IMR-90 (cell line): ENCODE data around the gene CLDN9. TPM values are rescaled to one million over a fixed set of nuclear protein-coding genes. Genes with fewer than 3 reads are reported as not detected.

Experiments
- ATAC-seq: fragments of 200-7000 bp; cut with Tn5 transposase; 2 replicates; pipeline ENCODE4 v1.9.1; 2020; ENCODE audit warnings: low read depth, mild to moderate bottlenecking, moderate library complexity
- BruUV-seq: library from RNA; stranded (reverse); fragments of 400-500 nt; replicated peaks from 2 replicates; lab custom pipeline; 2021; lab: Mats Ljungman, UMichigan
- CTCF ChIA-PET: fragments of 300-600 bp; formaldehyde crosslinking; extraction: SDS; loops from one replicate; lab custom pipeline; 2021; ENCODE audit warnings: antibody characterized with exemption; lab: Yijun Ruan, JAX
- POLR2A ChIA-PET: fragments of 300-600 bp; sonication (Branson Sonifier 250); formaldehyde crosslinking; loops from one replicate; lab custom pipeline; 2022; ENCODE audit warnings: antibody characterized with exemption; ENCODE audit not compliant: unreplicated experiment; lab: Charles Lee
- DNase-seq: peaks from one replicate; pipeline ENCODE4 v3.0.0; 2013
- H2AFZ ChIP-seq: replicated peaks from 2 replicates; pipeline ENCODE3; 2013; ENCODE audit warnings: low read length, mild to moderate bottlenecking; ENCODE audit not compliant: poor library complexity
- H2AK5ac ChIP-seq: 2 replicates; pipeline ENCODE4 v1.6.1; 2013; ENCODE audit warnings: low read depth, low read length, inconsistent platforms
- H2AK9ac ChIP-seq: replicated peaks from 2 replicates; pipeline ENCODE3; 2013; ENCODE audit warnings: mild to moderate bottlenecking, low read depth, low read length, moderate library complexity; ENCODE audit not compliant: poor library complexity
- H2BK120ac ChIP-seq: 2 replicates; pipeline ENCODE4 v1.6.1; 2013; ENCODE audit warnings: low read depth, low read length, inconsistent platforms
- H2BK15ac ChIP-seq: 3 replicates; pipeline ENCODE4 v1.6.1; 2013; ENCODE audit warnings: low read depth, low read length, inconsistent platforms
- H2BK20ac ChIP-seq: 2 replicates; pipeline ENCODE4 v1.6.1; 2013; ENCODE audit warnings: low read depth, mild to moderate bottlenecking, inconsistent platforms, low read length, moderate library complexity
- H2BK5ac ChIP-seq: 2 replicates; pipeline ENCODE4 v1.6.1; 2013; ENCODE audit warnings: mild to moderate bottlenecking, low read depth, low read length, inconsistent platforms; ENCODE audit not compliant: poor library complexity, severe bottlenecking
- H3K14ac ChIP-seq: replicated peaks from 2 replicates; pipeline ENCODE4 v1.6.1; 2013; ENCODE audit warnings: low read depth, low read length, inconsistent platforms
- H3K18ac ChIP-seq: 2 replicates; pipeline ENCODE4 v1.6.1; 2013; ENCODE audit warnings: low read depth, low read length, control low read depth
- H3K23ac ChIP-seq: 2 replicates; pipeline ENCODE4 v1.6.1; 2013; ENCODE audit warnings: low read depth, low read length, inconsistent platforms
- H3K27ac ChIP-seq: 2 replicates; pipeline ENCODE4 v1.5.1; 2013; ENCODE audit warnings: mild to moderate bottlenecking, control low read depth, low read length; ENCODE audit not compliant: insufficient read depth
- H3K27me3 ChIP-seq: 2 replicates; pipeline ENCODE4 v1.6.1; 2013; ENCODE audit warnings: low read length; ENCODE audit not compliant: control insufficient read depth, insufficient read depth
- H3K36me3 ChIP-seq: 2 replicates; pipeline ENCODE4 v1.6.1; 2013; ENCODE audit warnings: low read length, mixed read lengths; ENCODE audit not compliant: control insufficient read depth, insufficient read depth
- H3K4ac ChIP-seq: 2 replicates; pipeline ENCODE4 v1.6.1; 2013; ENCODE audit warnings: low read depth, low read length, inconsistent platforms
- H3K4me1 ChIP-seq: 2 replicates; pipeline ENCODE4 v1.6.1; 2013; ENCODE audit warnings: low read length, mixed read lengths; ENCODE audit not compliant: control insufficient read depth, insufficient read depth
- H3K4me2 ChIP-seq: 2 replicates; pipeline ENCODE4 v1.6.1; 2013; ENCODE audit warnings: low read depth, mild to moderate bottlenecking, control low read depth, low read length, moderate library complexity
- H3K4me3 ChIP-seq: 2 replicates; pipeline ENCODE4 v1.5.1; 2013; ENCODE audit warnings: low read depth, mild to moderate bottlenecking, control low read depth, low read length, moderate library complexity; ENCODE audit not compliant: insufficient read depth
- H3K56ac ChIP-seq: 2 replicates; pipeline ENCODE4 v1.6.1; 2013; ENCODE audit warnings: low read length, inconsistent platforms; ENCODE audit not compliant: insufficient read depth; ENCODE audit errors: extremely low read depth
- H3K79me1 ChIP-seq, 2 experiments: 2 replicates each; pipeline ENCODE4 v1.6.1; 2013; ENCODE audit warnings: low read length in 2 of 2, inconsistent platforms in 1 of 2, low read depth in 1 of 2
- H3K9ac ChIP-seq: 2 replicates; pipeline ENCODE4 v1.6.1; 2013; ENCODE audit warnings: low read depth, low read length, control low read depth
- H3K9me1 ChIP-seq: 2 replicates; pipeline ENCODE4 v1.6.1; 2013; ENCODE audit warnings: low read length, inconsistent platforms; ENCODE audit not compliant: insufficient read depth
- H3K9me3 ChIP-seq: 2 replicates; pipeline ENCODE4 v1.6.1; 2013; ENCODE audit warnings: low read length; ENCODE audit not compliant: control insufficient read depth, insufficient read depth
- H4K20me1 ChIP-seq: 2 replicates; pipeline ENCODE4 v1.6.1; 2013; ENCODE audit warnings: low read length, inconsistent platforms; ENCODE audit not compliant: insufficient read depth
- H4K5ac ChIP-seq: 2 replicates; pipeline ENCODE4 v1.6.1; 2013; ENCODE audit warnings: mild to moderate bottlenecking, low read depth, low read length, control low read depth
- H4K8ac ChIP-seq, 2 experiments: 2 replicates each; pipeline ENCODE4 v1.6.1; 2013; ENCODE audit warnings: low read depth in 2 of 2, low read length in 2 of 2, control low read depth in 1 of 2, inconsistent platforms in 1 of 2
- H4K91ac ChIP-seq: 2 replicates; pipeline ENCODE4 v1.6.1; 2013; ENCODE audit warnings: low read depth, low read length, inconsistent platforms; ENCODE audit not compliant: insufficient read depth
- CEBPB ChIP-seq: IDR thresholded peaks from 2 replicates; pipeline ENCODE4 v1.6.1; 2012; ENCODE audit warnings: low read depth, low read length, improper control_type of control experiment
- CHD1 ChIP-seq: IDR thresholded peaks from 2 replicates; pipeline ENCODE4 v1.6.1; 2012; ENCODE audit warnings: low read depth, low read length, improper control_type of control experiment
- FOS ChIP-seq: fragments of 150-350 bp; IDR thresholded peaks from 2 replicates; pipeline ENCODE4 v1.6.1; 2016; ENCODE audit warnings: low read depth, low read length
- MAFK ChIP-seq: IDR thresholded peaks from 2 replicates; pipeline ENCODE4 v1.6.1; 2012; ENCODE audit warnings: low read depth, low read length, improper control_type of control experiment
- MAZ ChIP-seq: IDR thresholded peaks from 2 replicates; pipeline ENCODE4 v1.6.1; 2012; ENCODE audit warnings: low read depth, mild to moderate bottlenecking, low read length, improper control_type of control experiment, moderate library complexity, borderline replicate concordance
- MXI1 ChIP-seq: IDR thresholded peaks from 2 replicates; pipeline ENCODE4 v1.6.1; 2012; ENCODE audit warnings: low read depth, mild to moderate bottlenecking, low read length, moderate library complexity, borderline replicate concordance
- NFE2L2 ChIP-seq: fragments of 150-350 bp; IDR thresholded peaks from 2 replicates; pipeline ENCODE4 v1.6.1; 2016; ENCODE audit warnings: low read depth, mild to moderate bottlenecking, low read length
- POLR2A ChIP-seq: IDR thresholded peaks from 2 replicates; pipeline ENCODE4 v1.6.1; 2012; ENCODE audit warnings: mild to moderate bottlenecking, low read depth, low read length
- RAD21 ChIP-seq: IDR thresholded peaks from 2 replicates; pipeline ENCODE4 v1.6.1; 2012; ENCODE audit warnings: low read length, improper control_type of control experiment
- RCOR1 ChIP-seq: IDR thresholded peaks from 2 replicates; pipeline ENCODE4 v1.6.1; 2012; ENCODE audit warnings: mild to moderate bottlenecking, low read length, improper control_type of control experiment; ENCODE audit not compliant: insufficient replicate concordance
- RFX5 ChIP-seq: IDR thresholded peaks from 2 replicates; pipeline ENCODE4 v1.8.0; 2012; ENCODE audit warnings: low read depth, mild to moderate bottlenecking, low read length, moderate library complexity
- SMC3 ChIP-seq: fragments of 150-350 bp; IDR thresholded peaks from 2 replicates; pipeline ENCODE4 v1.6.1; 2016; ENCODE audit warnings: low read depth, mild to moderate bottlenecking, antibody characterized with exemption, low read length, moderate library complexity
- WGBS, 2 experiments: methylation state at CpG; one replicate each; pipeline versions ENCODE4 v1.1.5 to v1.1.7; 2013; ENCODE audit warnings: missing lambda C conversion rate in 2 of 2; ENCODE audit not compliant: insufficient read length in 1 of 2; ENCODE audit errors: extremely low coverage in 2 of 2; 5-methylcytosine and 5-hydroxymethylcytosine counted together
- dilution Hi-C: fragments of 300-500 bp; cut with HindIII; formaldehyde crosslinking; loops from one replicate; pipeline ENCODE4 v1.14.3; 2018; ENCODE audit warnings: low sequenced_read_pairs; ENCODE audit not compliant: unreplicated experiment
- in situ Hi-C: fragments of 300-500 bp; cut with MboI; formaldehyde crosslinking; loops from 3 replicates; pipeline ENCODE4 v1.14.3; 2019; ENCODE audit warnings: low sequenced_read_pairs, inconsistent platforms, mixed read lengths
- intact Hi-C: fragments of 100-400 bp; cut with micrococcal nuclease; formaldehyde crosslinking; loops from 2 replicates; pipeline ENCODE4 v1.10.0; 2022
- polyA plus RNA-seq, 3 experiments: library from polyadenylated mRNA; depleted of rRNA; stranded (reverse); fragments of >200 nt; gene quantifications; 2 replicates each; pipeline ENCODE4 v1.2.3, GENCODE V29; 2012; ENCODE audit warnings: low replicate concordance in 1 of 3
- total RNA-seq: library from RNA; depleted of rRNA; stranded (reverse); fragments of >200 nt; gene quantifications from 2 replicates; pipeline ENCODE4 v1.2.3, GENCODE V29; 2012
- TF ChIP-seq, protein P1 (sequence below): fragments of 150-350 bp; IDR thresholded peaks from 2 replicates; pipeline ENCODE4 v1.6.1; 2016; ENCODE audit warnings: low read depth, mild to moderate bottlenecking, low read length, moderate library complexity, borderline replicate concordance
- TF ChIP-seq, protein P2 (sequence below): conservative IDR thresholded peaks from 2 replicates; pipeline ENCODE4 v1.5.1; 2012; ENCODE audit warnings: mild to moderate bottlenecking, low read depth, low read length, improper control_type of control experiment
- TF ChIP-seq, protein P3 (sequence below): fragments of 150-350 bp; IDR thresholded peaks from 2 replicates; pipeline ENCODE4 v1.6.1; 2017; ENCODE audit warnings: mild to moderate bottlenecking, antibody characterized with exemption, low read length, low read depth

Gene CLDN9
- total and polyA plus RNA-seq, 2 of the 4 experiments (the other 2 are of a cell fraction) = 0.05 TPM; not detected in 1

DNA sequence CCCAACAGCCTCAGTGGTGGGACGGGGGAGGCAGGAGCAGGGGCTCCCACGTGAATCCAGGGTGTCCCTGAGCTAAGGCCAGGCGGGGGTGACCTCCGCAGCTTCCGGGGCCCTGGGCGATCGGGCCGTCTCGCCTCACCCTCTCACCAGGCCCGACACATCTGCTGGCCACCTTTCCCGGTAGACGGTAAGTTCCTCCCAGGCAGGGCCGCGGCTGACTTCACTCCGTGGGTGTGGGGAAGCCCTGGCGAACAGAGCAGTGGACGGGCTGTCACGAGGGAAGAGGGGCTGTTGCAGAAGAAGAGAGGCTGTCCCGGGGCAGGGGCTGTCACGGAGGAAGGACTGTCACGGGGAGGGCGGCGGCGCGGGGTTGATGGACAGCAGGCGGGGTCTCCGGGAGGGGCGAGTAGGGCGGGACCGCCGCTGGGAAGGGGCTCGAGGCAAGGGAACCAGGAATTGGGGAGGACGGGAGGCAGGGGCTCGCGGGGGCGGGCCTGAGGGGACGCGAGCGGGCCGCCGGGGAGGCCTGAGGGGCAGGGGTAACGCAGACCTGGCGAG is 33.0 kb upstream of the CLDN9 start:
- BruUV-seq = no TSS peak
- DNase-seq = peak; percentile 2
- TF ChIP-seq RCOR1 = no peak
- TF ChIP-seq, protein P1, sequence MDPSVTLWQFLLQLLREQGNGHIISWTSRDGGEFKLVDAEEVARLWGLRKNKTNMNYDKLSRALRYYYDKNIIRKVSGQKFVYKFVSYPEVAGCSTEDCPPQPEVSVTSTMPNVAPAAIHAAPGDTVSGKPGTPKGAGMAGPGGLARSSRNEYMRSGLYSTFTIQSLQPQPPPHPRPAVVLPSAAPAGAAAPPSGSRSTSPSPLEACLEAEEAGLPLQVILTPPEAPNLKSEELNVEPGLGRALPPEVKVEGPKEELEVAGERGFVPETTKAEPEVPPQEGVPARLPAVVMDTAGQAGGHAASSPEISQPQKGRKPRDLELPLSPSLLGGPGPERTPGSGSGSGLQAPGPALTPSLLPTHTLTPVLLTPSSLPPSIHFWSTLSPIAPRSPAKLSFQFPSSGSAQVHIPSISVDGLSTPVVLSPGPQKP = no peak
- no peak for TF ChIP-seq CEBPB
- no peak for TF ChIP-seq FOS
- no peak for TF ChIP-seq RFX5
- TF ChIP-seq MAFK = no peak
- no peak for TF ChIP-seq POLR2A
- no peak for TF ChIP-seq NFE2L2
- TF ChIP-seq CHD1 = no peak
- TF ChIP-seq MAZ = no peak
- TF ChIP-seq, protein P2, sequence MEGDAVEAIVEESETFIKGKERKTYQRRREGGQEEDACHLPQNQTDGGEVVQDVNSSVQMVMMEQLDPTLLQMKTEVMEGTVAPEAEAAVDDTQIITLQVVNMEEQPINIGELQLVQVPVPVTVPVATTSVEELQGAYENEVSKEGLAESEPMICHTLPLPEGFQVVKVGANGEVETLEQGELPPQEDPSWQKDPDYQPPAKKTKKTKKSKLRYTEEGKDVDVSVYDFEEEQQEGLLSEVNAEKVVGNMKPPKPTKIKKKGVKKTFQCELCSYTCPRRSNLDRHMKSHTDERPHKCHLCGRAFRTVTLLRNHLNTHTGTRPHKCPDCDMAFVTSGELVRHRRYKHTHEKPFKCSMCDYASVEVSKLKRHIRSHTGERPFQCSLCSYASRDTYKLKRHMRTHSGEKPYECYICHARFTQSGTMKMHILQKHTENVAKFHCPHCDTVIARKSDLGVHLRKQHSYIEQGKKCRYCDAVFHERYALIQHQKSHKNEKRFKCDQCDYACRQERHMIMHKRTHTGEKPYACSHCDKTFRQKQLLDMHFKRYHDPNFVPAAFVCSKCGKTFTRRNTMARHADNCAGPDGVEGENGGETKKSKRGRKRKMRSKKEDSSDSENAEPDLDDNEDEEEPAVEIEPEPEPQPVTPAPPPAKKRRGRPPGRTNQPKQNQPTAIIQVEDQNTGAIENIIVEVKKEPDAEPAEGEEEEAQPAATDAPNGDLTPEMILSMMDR = no peak
- TF ChIP-seq, protein P3, sequence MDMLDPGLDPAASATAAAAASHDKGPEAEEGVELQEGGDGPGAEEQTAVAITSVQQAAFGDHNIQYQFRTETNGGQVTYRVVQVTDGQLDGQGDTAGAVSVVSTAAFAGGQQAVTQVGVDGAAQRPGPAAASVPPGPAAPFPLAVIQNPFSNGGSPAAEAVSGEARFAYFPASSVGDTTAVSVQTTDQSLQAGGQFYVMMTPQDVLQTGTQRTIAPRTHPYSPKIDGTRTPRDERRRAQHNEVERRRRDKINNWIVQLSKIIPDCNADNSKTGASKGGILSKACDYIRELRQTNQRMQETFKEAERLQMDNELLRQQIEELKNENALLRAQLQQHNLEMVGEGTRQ = no peak
- TF ChIP-seq MXI1 = no peak
- no peak for TF ChIP-seq RAD21
- no peak for TF ChIP-seq SMC3

More for the DNA sequence above, 33.0 kb upstream of the CLDN9 start:
- Histone ChIP-seq H3K9me1 (0 out of 2 replicates have a peak, but pooled peaks cover 4% of the 10 kb centered on the region), H3K36me3 (no peaks in the 10 kb centered on the region), H3K14ac (no peak overlapping the region; the same call in 1 of the 2 replicates), H4K91ac (no peak overlapping the region), H4K20me1 (no peaks in the 10 kb centered on the region), H2BK120ac (no peak overlapping the region), H3K9ac (peak overlapping the region; percentile 57; the same call in 1 of the 2 replicates), H3K23ac (0 out of 2 replicates have a peak overlapping the region, but pooled peaks have one; percentile 35), H2AFZ (peak overlapping the region; percentile 98), H3K4me2 (peak overlapping the region; percentile 85), H2BK15ac (no peak overlapping the region), H3K9me3 (no peaks in the 10 kb centered on the region), H3K4me1 (peaks cover 6% of the 10 kb centered on the region), H2AK9ac (no peak overlapping the region), H3K27ac (peak overlapping the region; percentile 51; the same call in 1 of the 2 replicates), H3K27me3 (no peaks in the 10 kb centered on the region), H3K4me3 (peak overlapping the region; percentile 94), H2BK5ac (no peak overlapping the region), H4K8ac (no peak overlapping the region), H3K4ac (peak overlapping the region; percentile 61; the same call in 1 of the 2 replicates), H2BK20ac (no peak overlapping the region), H2AK5ac (peak overlapping the region; percentile 65; the same call in 1 of the 2 replicates), H3K18ac (no peak overlapping the region), H3K79me1 (peaks cover 14 to 22% of the 10 kb centered on the region in 2 experiments), H3K56ac (no peak overlapping the region), H4K5ac (no peak overlapping the region)
- intact Hi-C loops = no loop called here
- dilution Hi-C loops = no loop called here
- ChIA-PET POLR2A (interaction anchor here (0.7 kb wide), 1 partner anchor 260 kb away, joined by 3 read pairs; the partner anchor contains the start of gene PRSS27), CTCF (interaction anchor here (0.6 kb wide), 1 partner anchor 566 kb away, joined by 3 read pairs; no protein-coding TSS in a partner anchor)
- no peak for ATAC-seq
- 2% methylated on average over 10 of the region's 43 CpGs; no CpG with 5 or more reads in 1 of the 2 experiments for WGBS, 2 experiments
- in situ Hi-C loops = no loop called here
